Thyroid gland (tissue), 4 donors: Measurements from ENCODE around the gene GPC6. TPM values are rescaled to one million over a fixed set of nuclear protein-coding genes. Genes with fewer than 3 reads are reported as not detected.
"Not testable (repeated sequence)": the region's sequence is repeated elsewhere in the genome, so short reads cannot be mapped to it uniquely, and the experiment has no call there.

Experiments used
- DNase-seq, 2 donors: peaks; one replicate each; pipeline ENCODE4 v3.0.0-alpha.2; 2019
- H3K27ac ChIP-seq, 3 donors: fragments of 200-600 bp; sonication (generic); 1 replicate in 2 of 3; 2 replicates in 1 of 3; pipeline ENCODE4 v1.5.1; 2016 to 2019; ENCODE audit warnings: mild to moderate bottlenecking in 1 of 3, moderate library complexity in 1 of 3
- H3K27me3 ChIP-seq: fragments of 200-600 bp; sonication (generic); one replicate; pipeline ENCODE4 v1.5.1; 2019
- H3K36me3 ChIP-seq, 2 donors: fragments of 200-600 bp; sonication (generic); one replicate each; pipeline ENCODE4 v1.5.1; 2016 to 2019
- H3K4me1 ChIP-seq, 2 donors: fragments of 200-600 bp; sonication (generic); one replicate each; pipeline ENCODE4 v1.5.1; 2017 to 2019
- H3K4me3 ChIP-seq, 3 donors: fragments of 200-600 bp; sonication (generic); replicated peaks in 1 of 3; 1 replicate in 2 of 3; 2 replicates in 1 of 3; pipeline ENCODE4 v1.5.1; 2016; ENCODE audit warnings: mild to moderate bottlenecking in 1 of 3
- H3K9me3 ChIP-seq: fragments of 200-600 bp; sonication (generic); one replicate; pipeline ENCODE4 v1.5.1; 2017
- POLR2A ChIP-seq, 2 donors: fragments of 450-650 bp; IDR thresholded peaks; one replicate each; pipeline ENCODE4 v1.6.1; 2017; ENCODE audit warnings: antibody characterized with exemption in 2 of 2, mild to moderate bottlenecking in 2 of 2, moderate library complexity in 1 of 2
- WGBS, 2 donors: methylation state at CpG; one replicate each; pipeline ENCODE4 v1.1.5; 2017; 5-methylcytosine and 5-hydroxymethylcytosine counted together
- intact Hi-C: fragments of 100-400 bp; cut with DNase I; formaldehyde crosslinking; loops from one replicate; pipeline ENCODE4 v1.15.1; 2023
- total RNA-seq, 4 donors: library from RNA; depleted of rRNA; stranded (reverse); fragments of >200 nt; gene quantifications; one replicate each; pipeline ENCODE4 v1.2.3, GENCODE V29; 2016
- TF ChIP-seq, protein P1 (sequence below), 6 experiments: fragments of 200-600 bp in 3 of 6; fragments of 450-650 bp in 3 of 6; sonication (generic) in 3 of 6; IDR thresholded peaks; one replicate each; pipeline ENCODE4 v1.5.1; 2016 to 2019; ENCODE audit warnings: antibody characterized with exemption in 6 of 6, mild to moderate bottlenecking in 2 of 6, inconsistent platforms in 1 of 6, moderate library complexity in 1 of 6

GPC6 gene
- total RNA-seq, 4 donors from 2014 or later: 2.8 to 13.4 (median 7.5) TPM

DNA sequence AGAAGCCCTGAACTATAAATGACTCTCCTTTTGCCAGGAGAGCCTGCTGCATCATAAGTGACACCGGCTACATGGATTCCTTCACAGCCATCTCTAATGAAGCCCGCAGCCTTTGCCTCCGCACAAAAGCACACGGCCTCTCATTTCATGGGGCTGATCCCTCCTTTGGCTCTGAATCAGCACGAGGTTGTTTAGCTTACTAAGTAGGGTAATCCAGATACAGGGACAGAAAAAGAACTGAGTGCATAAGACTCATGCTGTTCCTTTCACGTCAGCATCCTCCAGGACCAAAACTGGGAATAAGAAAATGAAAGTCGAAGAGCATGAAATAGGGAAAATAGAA, 1116.6 kb downstream of the GPC6 start:
- Histone ChIP-seq H3K4me1 (no peaks in the 10 kb centered on the region), H3K9me3 (no peaks in the 10 kb centered on the region), H3K36me3 (no peaks in the 10 kb centered on the region), H3K4me3 (no peak overlapping the region), H3K27ac (no peak overlapping the region), H3K27me3 (no peaks in the 10 kb centered on the region)
- no peak for DNase-seq
- intact Hi-C loops: no loop called here
- no peak for TF ChIP-seq POLR2A (IDR thresholded peaks at IDR 0.05)
- TF ChIP-seq, protein P1, sequence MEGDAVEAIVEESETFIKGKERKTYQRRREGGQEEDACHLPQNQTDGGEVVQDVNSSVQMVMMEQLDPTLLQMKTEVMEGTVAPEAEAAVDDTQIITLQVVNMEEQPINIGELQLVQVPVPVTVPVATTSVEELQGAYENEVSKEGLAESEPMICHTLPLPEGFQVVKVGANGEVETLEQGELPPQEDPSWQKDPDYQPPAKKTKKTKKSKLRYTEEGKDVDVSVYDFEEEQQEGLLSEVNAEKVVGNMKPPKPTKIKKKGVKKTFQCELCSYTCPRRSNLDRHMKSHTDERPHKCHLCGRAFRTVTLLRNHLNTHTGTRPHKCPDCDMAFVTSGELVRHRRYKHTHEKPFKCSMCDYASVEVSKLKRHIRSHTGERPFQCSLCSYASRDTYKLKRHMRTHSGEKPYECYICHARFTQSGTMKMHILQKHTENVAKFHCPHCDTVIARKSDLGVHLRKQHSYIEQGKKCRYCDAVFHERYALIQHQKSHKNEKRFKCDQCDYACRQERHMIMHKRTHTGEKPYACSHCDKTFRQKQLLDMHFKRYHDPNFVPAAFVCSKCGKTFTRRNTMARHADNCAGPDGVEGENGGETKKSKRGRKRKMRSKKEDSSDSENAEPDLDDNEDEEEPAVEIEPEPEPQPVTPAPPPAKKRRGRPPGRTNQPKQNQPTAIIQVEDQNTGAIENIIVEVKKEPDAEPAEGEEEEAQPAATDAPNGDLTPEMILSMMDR (IDR thresholded peaks at IDR 0.05): no peak
- 65 to 73% methylated on average over 7 of the region's 7 CpGs for WGBS, 2 donors

GRCh38 chr13:94343687-94344086, 1117.1 kb downstream of the GPC6 start:
- H3K4me3 ChIP-seq, DNase-seq, H3K27me3 ChIP-seq, H3K9me3 ChIP-seq, H3K27ac ChIP-seq, intact Hi-C loops, H3K4me1 ChIP-seq, H3K36me3 ChIP-seq: not testable (repeated sequence)
- WGBS, 2 donors: 67 to 90% methylated on average over 3 of the region's 3 CpGs

DNA sequence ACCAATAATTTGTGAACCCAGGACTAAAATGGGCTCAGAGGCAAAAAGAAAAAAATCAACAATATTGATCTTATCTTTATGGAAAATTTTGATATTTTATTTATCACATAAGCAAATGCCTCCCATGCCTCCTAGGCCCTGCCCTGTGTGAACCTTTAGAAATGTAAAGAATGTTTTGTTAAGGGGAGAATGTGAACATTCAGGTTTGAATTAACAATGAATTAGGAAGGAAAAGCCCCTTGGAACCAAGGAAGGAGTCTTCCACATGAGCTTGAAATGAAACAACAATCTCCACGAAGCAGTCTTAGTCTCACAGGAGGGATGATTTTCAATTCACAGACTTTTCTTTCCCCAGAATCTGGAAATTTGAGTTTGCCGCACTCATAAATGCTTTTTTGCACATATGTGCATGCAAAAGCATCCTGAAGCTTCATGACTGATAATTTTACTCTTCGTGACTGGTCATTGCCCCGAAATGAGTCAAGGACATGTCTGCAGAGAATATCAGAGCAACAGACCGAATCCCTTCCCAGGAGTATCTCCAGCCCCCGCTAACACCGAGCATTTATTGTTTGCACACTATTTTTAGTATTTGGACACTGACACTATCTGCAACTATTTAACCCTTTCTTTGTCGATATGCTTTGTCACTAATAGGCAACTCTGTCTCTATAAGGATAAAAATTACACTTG, 1117.7 kb downstream of the GPC6 start:
- TF ChIP-seq, protein P1 (IDR thresholded peaks at IDR 0.05): no peak
- TF ChIP-seq POLR2A (IDR thresholded peaks at IDR 0.05): no peak
- Histone ChIP-seq H3K4me3 (no peak overlapping the region), H3K36me3 (no peaks in the 10 kb centered on the region), H3K4me1 (no peaks in the 10 kb centered on the region), H3K27ac (no peak overlapping the region), H3K27me3 (no peaks in the 10 kb centered on the region), H3K9me3 (no peaks in the 10 kb centered on the region)
- WGBS, 2 donors: 39 to 49% methylated on average over 8 of the region's 8 CpGs
- DNase-seq: no peak
- intact Hi-C loops: no loop called here

DNA sequence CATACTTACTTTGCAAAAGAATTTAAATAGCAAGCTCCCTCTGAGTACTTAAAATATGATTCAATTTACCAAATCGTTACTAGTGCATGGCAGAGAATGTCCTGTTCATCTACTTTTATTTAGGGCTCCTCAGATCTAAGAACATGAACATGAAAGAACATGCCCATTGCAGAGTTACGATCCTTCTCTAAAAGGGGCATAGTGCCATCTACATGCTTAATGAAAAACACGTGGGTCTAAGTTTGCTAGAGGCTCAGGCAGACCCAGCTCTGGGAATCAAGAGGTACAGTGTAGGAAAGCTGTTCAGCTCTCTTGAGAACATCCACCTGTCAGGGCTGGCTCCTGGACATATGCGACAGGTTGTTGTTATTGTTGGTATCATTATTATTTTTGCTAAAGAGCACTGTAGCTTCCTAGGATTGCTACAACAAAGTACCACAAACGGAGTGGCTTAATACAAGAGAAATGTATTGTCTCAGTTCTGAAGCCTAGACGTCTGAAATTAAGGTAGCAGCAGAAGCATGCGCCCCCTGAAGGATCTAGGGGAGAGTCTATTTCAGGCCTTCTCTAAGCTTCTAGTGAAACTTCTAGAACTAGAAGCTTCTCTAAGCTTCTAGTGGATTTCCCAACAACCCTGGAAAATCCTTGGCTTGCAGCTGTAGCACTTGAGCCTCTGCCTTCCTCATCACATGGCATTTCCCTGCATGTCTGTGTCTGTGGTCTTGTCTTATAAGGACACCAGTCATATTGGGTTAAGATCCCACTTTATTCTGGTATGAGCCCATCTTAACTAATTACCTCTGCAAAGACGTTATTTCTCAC, 1119.0 kb downstream of the GPC6 start:
- no peak for TF ChIP-seq POLR2A (IDR thresholded peaks at IDR 0.05)
- intact Hi-C loops: no loop called here

GRCh38 chr13:94346261-94347019, 1119.8 kb downstream of the GPC6 start:
- no peak overlapping the region for H3K27ac ChIP-seq
- H3K9me3 ChIP-seq: no peaks in the 10 kb centered on the region
- H3K36me3 ChIP-seq: no peaks in the 10 kb centered on the region
- WGBS, 2 donors: 94 to 98% methylated on average over 13 of the region's 13 CpGs
- TF ChIP-seq, protein P1 (IDR thresholded peaks at IDR 0.05): no peak
- TF ChIP-seq POLR2A (IDR thresholded peaks at IDR 0.05): no peak
- H3K27me3 ChIP-seq: no peaks in the 10 kb centered on the region
- no peak overlapping the region for H3K4me3 ChIP-seq
- intact Hi-C loops: no loop called here
- H3K4me1 ChIP-seq: no peaks in the 10 kb centered on the region
- no peak for DNase-seq

More for the DNA sequence above, 1119.0 kb downstream of the GPC6 start:
- H3K36me3 ChIP-seq: no peaks in the 10 kb centered on the region
- H3K4me3 ChIP-seq: no peak overlapping the region
- H3K27ac ChIP-seq: no peak overlapping the region
- 42 to 52% methylated on average over 8 of the region's 8 CpGs for WGBS, 2 donors
- H3K9me3 ChIP-seq: no peaks in the 10 kb centered on the region
- H3K27me3 ChIP-seq: no peaks in the 10 kb centered on the region
- H3K4me1 ChIP-seq: no peaks in the 10 kb centered on the region
- no peak for DNase-seq
